CD14-positive monocyte (primary cell): Measurements from ENCODE around the gene MYH9. TPM values are rescaled to one million over a fixed set of nuclear protein-coding genes. Genes with fewer than 3 reads are reported as not detected.
"Not testable (repeated sequence)": the region's sequence is repeated elsewhere in the genome, so short reads cannot be mapped to it uniquely, and the experiment has no call there.

Experiments used
- DNase-seq, 3 donors: peaks; one replicate each; pipeline ENCODE4 v3.0.0-alpha.2; 2011 to 2022
- H2AFZ ChIP-seq: 2 replicates; pipeline ENCODE4 v1.6.0; 2012; ENCODE audit warnings: mild to moderate bottlenecking, low read depth, low read length, inconsistent platforms; ENCODE audit not compliant: insufficient read depth, poor library complexity, severe bottlenecking
- H3K27ac ChIP-seq, 2 donors: 1 replicate in 1 of 2; 2 replicates in 1 of 2; pipeline ENCODE4 v1.5.1; 2012 to 2013; ENCODE audit warnings: low read length in 2 of 2, control low read depth in 1 of 2, inconsistent platforms in 1 of 2, low read depth in 1 of 2, mild to moderate bottlenecking in 1 of 2
- H3K27me3 ChIP-seq, 2 donors: one replicate each; pipeline versions ENCODE4 v1.6.0 to v1.6.1; 2011 to 2013; ENCODE audit warnings: low read length in 2 of 2; ENCODE audit not compliant: control insufficient read depth in 2 of 2, insufficient read depth in 2 of 2
- H3K36me3 ChIP-seq, 2 donors: replicated peaks in 1 of 2; 1 replicate in 1 of 2; 2 replicates in 1 of 2; pipeline versions ENCODE4 v1.5.1 to v1.6.1; 2012 to 2013; ENCODE audit warnings: low read length in 2 of 2, control low read depth in 1 of 2, inconsistent platforms in 1 of 2, mild to moderate bottlenecking in 1 of 2; ENCODE audit not compliant: insufficient read depth in 2 of 2, control insufficient read depth in 1 of 2
- H3K4me1 ChIP-seq, 2 donors: 1 replicate in 1 of 2; 2 replicates in 1 of 2; pipeline versions ENCODE4 v1.5.1 to v1.6.1; 2012 to 2013; ENCODE audit warnings: low read length in 2 of 2, control low read depth in 1 of 2, inconsistent platforms in 1 of 2, mild to moderate bottlenecking in 1 of 2, moderate library complexity in 1 of 2; ENCODE audit not compliant: insufficient read depth in 2 of 2, control insufficient read depth in 1 of 2
- H3K4me2 ChIP-seq: replicated peaks from 2 replicates; pipeline ENCODE3; 2012; ENCODE audit warnings: low read length, moderate library complexity, mild to moderate bottlenecking; ENCODE audit not compliant: poor library complexity, severe bottlenecking; ENCODE audit errors: extremely low read depth
- H3K4me3 ChIP-seq, 3 experiments: fragments of 200-600 bp in 1 of 3; sonication (generic) in 1 of 3; replicated peaks in 1 of 3; 1 replicate in 2 of 3; 2 replicates in 1 of 3; pipeline ENCODE4 v1.5.1; 2011 to 2013; ENCODE audit warnings: low read length in 3 of 3, mild to moderate bottlenecking in 3 of 3, control low read depth in 2 of 3, low read depth in 2 of 3, inconsistent platforms in 1 of 3, moderate library complexity in 1 of 3
- H3K79me2 ChIP-seq: 2 replicates; pipeline ENCODE4 v1.6.0; 2012; ENCODE audit warnings: mild to moderate bottlenecking, control low read depth, inconsistent platforms, low read length, moderate library complexity; ENCODE audit not compliant: insufficient read depth
- H3K9ac ChIP-seq: 2 replicates; pipeline ENCODE4 v1.6.0; 2017; ENCODE audit warnings: low read length, mild to moderate bottlenecking; ENCODE audit not compliant: insufficient read depth, poor library complexity, severe bottlenecking
- H3K9me3 ChIP-seq, 2 donors: replicated peaks in 1 of 2; 1 replicate in 1 of 2; 2 replicates in 1 of 2; pipeline versions ENCODE4 v1.5.1 to v1.6.1; 2012 to 2013; ENCODE audit warnings: low read length in 2 of 2, control low read depth in 1 of 2; ENCODE audit not compliant: control insufficient read depth in 1 of 2, insufficient read depth in 1 of 2
- H4K20me1 ChIP-seq: 2 replicates; pipeline ENCODE4 v1.6.0; 2012; ENCODE audit warnings: mild to moderate bottlenecking, low read length, control low read depth, moderate library complexity; ENCODE audit not compliant: insufficient read depth
- H3K27ac Mint-ChIP-seq, 7 donors: one replicate each; pipeline ENCODE4 v1.8.0; 2020; ENCODE audit warnings: mild to moderate bottlenecking in 7 of 7, mixed read lengths in 7 of 7, moderate library complexity in 6 of 7, inconsistent platforms in 2 of 7
- H3K27me3 Mint-ChIP-seq, 3 donors: one replicate each; pipeline ENCODE4 v1.8.0; 2021 to 2022; ENCODE audit warnings: low read depth in 3 of 3, mild to moderate bottlenecking in 3 of 3, mixed read lengths in 3 of 3, moderate library complexity in 3 of 3, inconsistent platforms in 1 of 3
- H3K36me3 Mint-ChIP-seq, 2 donors: one replicate each; pipeline ENCODE4 v1.8.0; 2020; ENCODE audit warnings: mixed read lengths in 2 of 2, inconsistent platforms in 1 of 2, mild to moderate bottlenecking in 1 of 2
- H3K4me1 Mint-ChIP-seq: one replicate; pipeline ENCODE4 v1.8.0; 2020; ENCODE audit warnings: mild to moderate bottlenecking, mixed read lengths
- H3K4me3 Mint-ChIP-seq, 2 donors: one replicate each; pipeline ENCODE4 v1.8.0; 2020; ENCODE audit warnings: mild to moderate bottlenecking in 2 of 2, mixed read lengths in 2 of 2, moderate library complexity in 1 of 2
- H3K9me3 Mint-ChIP-seq, 7 donors: one replicate each; pipeline ENCODE4 v1.8.0; 2020 to 2022; ENCODE audit warnings: mixed read lengths in 7 of 7, mild to moderate bottlenecking in 6 of 7, moderate library complexity in 6 of 7, inconsistent platforms in 2 of 7
- WGBS: methylation state at CpG from one replicate; pipeline ENCODE4 v1.1.5; 2013; ENCODE audit warnings: missing lambda C conversion rate; ENCODE audit not compliant: insufficient coverage; 5-methylcytosine and 5-hydroxymethylcytosine counted together
- intact Hi-C, 2 donors: fragments of 100-400 bp; cut with micrococcal nuclease; formaldehyde crosslinking; loops; one replicate each; pipeline versions ENCODE4 v1.15.0 to v1.15.1; 2023
- polyA plus RNA-seq, 3 donors: library from polyadenylated mRNA; depleted of rRNA in 1 of 3; unstranded in 2 of 3; stranded (reverse) in 1 of 3; fragments of 300-500 nt in 2 of 3; fragments of >200 nt in 1 of 3; fragmentation: Illumina TruSeq in 2 of 3; gene quantifications; 1 replicate in 2 of 3; 2 replicates in 1 of 3; pipeline ENCODE4 v1.2.3, GENCODE V29; 2012 to 2021
- TF ChIP-seq, protein P1 (sequence below): fragments of 200-600 bp; IDR thresholded peaks from one replicate; pipeline ENCODE4 v1.8.0; 2022; ENCODE audit warnings: antibody characterized with exemption, mild to moderate bottlenecking

Gene MYH9
- polyA plus RNA-seq, 3 donors: 35.6 to 163 (median 79.5) TPM

DNA sequence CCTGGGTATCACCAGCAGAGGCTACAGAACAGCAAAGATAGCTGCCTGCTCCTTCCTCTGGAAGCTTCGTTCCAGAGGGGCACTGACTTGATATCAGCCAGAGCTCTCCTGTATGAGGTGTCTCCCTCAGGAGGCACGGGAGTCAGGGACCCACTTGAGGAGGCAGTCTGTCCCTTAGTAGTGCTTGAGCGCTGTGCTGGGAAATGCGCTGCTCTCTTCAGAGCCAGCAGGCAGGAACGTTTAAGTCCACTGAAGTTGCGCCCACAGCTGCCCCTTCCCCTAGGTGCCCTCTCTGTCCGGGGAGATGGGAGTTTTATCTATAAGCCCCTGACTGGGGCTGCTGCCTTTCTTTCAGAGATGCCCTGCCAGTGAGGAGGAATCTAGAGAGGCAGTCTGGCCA, 116.5 kb downstream of the MYH9 start:
- not testable (repeated sequence) for DNase-seq, H3K9me3 ChIP-seq, H3K27ac Mint-ChIP-seq, H3K79me2 ChIP-seq, H3K4me1 ChIP-seq, H3K27me3 Mint-ChIP-seq, H3K36me3 ChIP-seq, H3K4me1 Mint-ChIP-seq, H3K9me3 Mint-ChIP-seq, H2AFZ ChIP-seq, H3K4me3 ChIP-seq, H3K27ac ChIP-seq, H3K4me2 ChIP-seq, H3K27me3 ChIP-seq, H3K4me3 Mint-ChIP-seq, H3K9ac ChIP-seq, H4K20me1 ChIP-seq
- 94% methylated on average over 6 of the region's 7 CpGs for WGBS
- H3K36me3 Mint-ChIP-seq: peaks cover 7 to 12% of the 10 kb centered on the region in 2 donors
- intact Hi-C loops: loop anchor here in 1 of 2 donors (10.0 kb wide), 1 partner anchor 76 kb away; no protein-coding TSS in a partner anchor

DNA sequence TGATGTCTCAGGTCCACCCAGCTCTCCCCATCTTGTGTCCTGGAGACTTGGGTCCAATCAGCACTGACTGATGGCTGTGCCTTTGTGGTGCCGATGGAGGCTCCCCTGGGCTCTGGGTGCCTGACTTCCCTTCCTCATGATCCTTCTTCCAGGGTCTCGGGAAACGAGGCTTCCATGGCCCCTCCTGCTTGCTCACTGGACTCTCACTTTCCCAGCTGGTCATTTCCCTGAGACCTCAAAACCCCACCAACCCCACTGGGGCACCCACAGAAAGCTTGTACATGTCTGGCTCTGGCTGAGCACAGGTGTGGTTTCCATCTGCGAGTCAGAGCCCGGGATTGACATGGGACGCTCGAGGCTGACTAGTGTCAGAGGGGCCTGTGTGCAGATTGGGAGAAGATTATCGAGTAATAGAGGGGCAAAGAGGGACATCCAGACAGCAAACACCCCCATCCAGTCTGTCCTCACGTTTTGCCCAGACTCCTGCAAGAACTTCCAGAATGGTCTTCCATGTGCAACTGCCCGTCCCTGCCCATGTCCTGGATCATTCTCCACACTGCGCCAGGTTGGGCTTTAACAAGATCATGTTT, 119.8 kb downstream of the MYH9 start:
- Mint-ChIP-seq H3K27me3 (peaks cover 5 to 8% (median 7%) of the 10 kb centered on the region in 3 donors), H3K9me3 (no peaks in the 10 kb centered on the region), H3K36me3 (peaks cover 33 to 39% of the 10 kb centered on the region in 2 donors), H3K4me1 (peaks cover 9% of the 10 kb centered on the region), H3K4me3 (no peak overlapping the region), H3K27ac (peak overlapping the region in 1 of 7 donors; percentile 83)
- H3K9me3 ChIP-seq: no peaks in the 10 kb centered on the region
- no peak overlapping the region for H3K4me3 ChIP-seq
- H3K4me2 ChIP-seq: no peak overlapping the region
- intact Hi-C loops: no loop called here
- H3K79me2 ChIP-seq: no peaks in the 10 kb centered on the region
- no peak overlapping the region for H3K27ac ChIP-seq
- TF ChIP-seq, protein P1, sequence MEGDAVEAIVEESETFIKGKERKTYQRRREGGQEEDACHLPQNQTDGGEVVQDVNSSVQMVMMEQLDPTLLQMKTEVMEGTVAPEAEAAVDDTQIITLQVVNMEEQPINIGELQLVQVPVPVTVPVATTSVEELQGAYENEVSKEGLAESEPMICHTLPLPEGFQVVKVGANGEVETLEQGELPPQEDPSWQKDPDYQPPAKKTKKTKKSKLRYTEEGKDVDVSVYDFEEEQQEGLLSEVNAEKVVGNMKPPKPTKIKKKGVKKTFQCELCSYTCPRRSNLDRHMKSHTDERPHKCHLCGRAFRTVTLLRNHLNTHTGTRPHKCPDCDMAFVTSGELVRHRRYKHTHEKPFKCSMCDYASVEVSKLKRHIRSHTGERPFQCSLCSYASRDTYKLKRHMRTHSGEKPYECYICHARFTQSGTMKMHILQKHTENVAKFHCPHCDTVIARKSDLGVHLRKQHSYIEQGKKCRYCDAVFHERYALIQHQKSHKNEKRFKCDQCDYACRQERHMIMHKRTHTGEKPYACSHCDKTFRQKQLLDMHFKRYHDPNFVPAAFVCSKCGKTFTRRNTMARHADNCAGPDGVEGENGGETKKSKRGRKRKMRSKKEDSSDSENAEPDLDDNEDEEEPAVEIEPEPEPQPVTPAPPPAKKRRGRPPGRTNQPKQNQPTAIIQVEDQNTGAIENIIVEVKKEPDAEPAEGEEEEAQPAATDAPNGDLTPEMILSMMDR: no peak
- WGBS: 92% methylated on average over 3 of the region's 11 CpGs
- DNase-seq: no peak
- no peak overlapping the region for H3K9ac ChIP-seq
- peaks cover 9 to 30% of the 10 kb centered on the region in 2 donors for H3K36me3 ChIP-seq
- no peak overlapping the region for H2AFZ ChIP-seq
- H4K20me1 ChIP-seq: no peaks in the 10 kb centered on the region
- H3K27me3 ChIP-seq: no peaks in the 10 kb centered on the region
- H3K4me1 ChIP-seq: peaks cover 0 to 5% of the 10 kb centered on the region in 2 donors
